Thoracic aorta (tissue), 2 donors: ENCODE results near the gene TMEM37. TPM values are rescaled to one million over a fixed set of nuclear protein-coding genes. Genes with fewer than 3 reads are reported as not detected.

Source experiments
- ATAC-seq: fragments of 150-250 bp; one replicate; pipeline ENCODE4 v1.8.0; 2017; ENCODE audit warnings: low read depth; ENCODE audit not compliant: insufficient number of reproducible peaks, low FRiP score
- DNase-seq: peaks from one replicate; pipeline ENCODE4 v3.0.0-alpha.2; 2020; ENCODE audit warnings: low spot score
- H3K27ac ChIP-seq, 2 donors: fragments of 200-600 bp; sonication (generic); 1 replicate in 1 of 2; 2 replicates in 1 of 2; pipeline ENCODE4 v1.5.1; 2016; ENCODE audit warnings: mild to moderate bottlenecking in 2 of 2, moderate library complexity in 2 of 2
- H3K27me3 ChIP-seq: fragments of 200-600 bp; sonication (generic); replicated peaks from 2 replicates; pipeline ENCODE4 v1.6.0; 2016; ENCODE audit warnings: mild to moderate bottlenecking; ENCODE audit not compliant: insufficient read depth
- H3K36me3 ChIP-seq: fragments of 200-600 bp; sonication (generic); one replicate; pipeline ENCODE4 v1.5.1; 2016
- H3K4me1 ChIP-seq, 2 donors: fragments of 200-600 bp; sonication (generic); 1 replicate in 1 of 2; 2 replicates in 1 of 2; pipeline versions ENCODE4 v1.5.1 to v1.6.0; 2016; ENCODE audit warnings: low read depth in 2 of 2, mild to moderate bottlenecking in 1 of 2; ENCODE audit not compliant: control insufficient read depth in 1 of 2
- H3K4me3 ChIP-seq: fragments of 200-600 bp; sonication (generic); 2 replicates; pipeline ENCODE4 v1.5.1; 2016; ENCODE audit warnings: mild to moderate bottlenecking
- H3K9me3 ChIP-seq: fragments of 200-600 bp; sonication (generic); 2 replicates; pipeline ENCODE4 v1.5.1; 2016
- total RNA-seq, 2 donors: library from RNA; depleted of rRNA; stranded (reverse); fragments of >200 nt; gene quantifications; one replicate each; pipeline versions ENCODE4 v1.1.0 to v1.2.3, GENCODE V29; 2016
- TF ChIP-seq, protein P1 (sequence below): fragments of 200-600 bp; sonication (generic); IDR thresholded peaks from one replicate; pipeline ENCODE4 v1.5.1; 2019; ENCODE audit warnings: antibody characterized with exemption

TMEM37 gene
- total RNA-seq, 2 donors from 2014 or later: 4.9 to 12.3 TPM

- Histone ChIP-seq H3K36me3 (no peaks in the 10 kb centered on the region), H3K27ac (no peak overlapping the region), H3K9me3 (no peaks in the 10 kb centered on the region), H3K4me1 (no peaks in the 10 kb centered on the region), H3K27me3 (no peaks in the 10 kb centered on the region), H3K4me3 (no peak overlapping the region)
- ATAC-seq: no peak
- TF ChIP-seq, protein P1, sequence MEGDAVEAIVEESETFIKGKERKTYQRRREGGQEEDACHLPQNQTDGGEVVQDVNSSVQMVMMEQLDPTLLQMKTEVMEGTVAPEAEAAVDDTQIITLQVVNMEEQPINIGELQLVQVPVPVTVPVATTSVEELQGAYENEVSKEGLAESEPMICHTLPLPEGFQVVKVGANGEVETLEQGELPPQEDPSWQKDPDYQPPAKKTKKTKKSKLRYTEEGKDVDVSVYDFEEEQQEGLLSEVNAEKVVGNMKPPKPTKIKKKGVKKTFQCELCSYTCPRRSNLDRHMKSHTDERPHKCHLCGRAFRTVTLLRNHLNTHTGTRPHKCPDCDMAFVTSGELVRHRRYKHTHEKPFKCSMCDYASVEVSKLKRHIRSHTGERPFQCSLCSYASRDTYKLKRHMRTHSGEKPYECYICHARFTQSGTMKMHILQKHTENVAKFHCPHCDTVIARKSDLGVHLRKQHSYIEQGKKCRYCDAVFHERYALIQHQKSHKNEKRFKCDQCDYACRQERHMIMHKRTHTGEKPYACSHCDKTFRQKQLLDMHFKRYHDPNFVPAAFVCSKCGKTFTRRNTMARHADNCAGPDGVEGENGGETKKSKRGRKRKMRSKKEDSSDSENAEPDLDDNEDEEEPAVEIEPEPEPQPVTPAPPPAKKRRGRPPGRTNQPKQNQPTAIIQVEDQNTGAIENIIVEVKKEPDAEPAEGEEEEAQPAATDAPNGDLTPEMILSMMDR: no peak
- DNase-seq: no peak
Observed at GRCh38 chr2:119409506-119409905, 22.1 kb upstream of the TMEM37 start.

GRCh38 chr2:119414894-119415293 is 16.8 kb upstream of the TMEM37 start:
- Histone ChIP-seq H3K4me1 (no peaks in the 10 kb centered on the region), H3K27me3 (no peaks in the 10 kb centered on the region), H3K4me3 (no peak overlapping the region), H3K36me3 (no peaks in the 10 kb centered on the region), H3K9me3 (no peaks in the 10 kb centered on the region), H3K27ac (no peak overlapping the region)
- ATAC-seq (no peak), DNase-seq (no peak)
- TF ChIP-seq, protein P1: no peak

- H3K4me1 ChIP-seq: no peaks in the 10 kb centered on the region
Observed at GRCh38 chr2:119415630-119416029, 16.0 kb upstream of the TMEM37 start.

GRCh38 chr2:119416299-119416923 is 15.2 kb upstream of the TMEM37 start:
- TF ChIP-seq, protein P1: no peak
- Histone ChIP-seq H3K9me3 (no peaks in the 10 kb centered on the region), H3K27ac (no peak overlapping the region), H3K4me1 (no peaks in the 10 kb centered on the region), H3K36me3 (no peaks in the 10 kb centered on the region), H3K4me3 (no peak overlapping the region), H3K27me3 (no peaks in the 10 kb centered on the region)
- no peak for ATAC-seq
- DNase-seq: no peak

More at GRCh38 chr2:119415630-119416029, 16.0 kb upstream of the TMEM37 start:
- H3K27ac ChIP-seq: no peak overlapping the region
- H3K36me3 ChIP-seq: no peaks in the 10 kb centered on the region
- ATAC-seq (no peak), DNase-seq (no peak)
- TF ChIP-seq, protein P1: no peak
- H3K27me3 ChIP-seq: no peaks in the 10 kb centered on the region
- H3K9me3 ChIP-seq: no peaks in the 10 kb centered on the region
- no peak overlapping the region for H3K4me3 ChIP-seq

GRCh38 chr2:119417908-119418307 is 13.7 kb upstream of the TMEM37 start:
- Histone ChIP-seq H3K27ac (no peak overlapping the region), H3K27me3 (no peaks in the 10 kb centered on the region), H3K4me1 (peaks cover 0 to 5% of the 10 kb centered on the region in 2 donors), H3K36me3 (no peaks in the 10 kb centered on the region), H3K9me3 (no peaks in the 10 kb centered on the region), H3K4me3 (no peak overlapping the region)
- TF ChIP-seq, protein P1: no peak
- no peak for ATAC-seq
- no peak for DNase-seq
